GM23338 (cell line): ENCODE results near the gene CORO7. TPM values are rescaled to one million over a fixed set of nuclear protein-coding genes. Genes with fewer than 3 reads are reported as not detected.

ENCODE experiments used
- ATAC-seq: fragments of 200-7000 bp; cut with Tn5 transposase; 3 replicates; pipeline ENCODE4 v1.9.1; 2020
- DNase-seq: peaks from one replicate; pipeline ENCODE4 v3.0.0-alpha.2; 2015; ENCODE audit warnings: low spot score
- H2AFZ ChIP-seq: fragments of 200-600 bp; sonication (generic); 2 replicates; pipeline ENCODE4 v1.8.0; 2016; ENCODE audit warnings: antibody characterized with exemption, mild to moderate bottlenecking, moderate library complexity
- H3F3A ChIP-seq: fragments of 200-600 bp; sonication (generic); replicated peaks from 2 replicates; pipeline ENCODE4 v1.8.0; 2017; ENCODE audit warnings: antibody characterized with exemption, mixed run types, low read depth
- H3K27ac ChIP-seq: fragments of 200-600 bp; sonication (generic); 2 replicates; pipeline ENCODE4 v1.6.1; 2016; ENCODE audit warnings: low read depth
- H3K27me3 ChIP-seq: fragments of 200-600 bp; sonication (generic); 2 replicates; pipeline ENCODE4 v1.8.0; 2016; ENCODE audit warnings: mild to moderate bottlenecking, mixed run types, moderate library complexity; ENCODE audit not compliant: insufficient read depth
- H3K36me3 ChIP-seq: fragments of 200-600 bp; sonication (generic); 2 replicates; pipeline ENCODE4 v1.8.0; 2016; ENCODE audit warnings: mild to moderate bottlenecking; ENCODE audit not compliant: insufficient read depth
- H3K4me1 ChIP-seq: fragments of 200-600 bp; sonication (generic); 2 replicates; pipeline ENCODE4 v1.8.0; 2016; ENCODE audit warnings: mild to moderate bottlenecking, moderate library complexity; ENCODE audit not compliant: insufficient read depth
- H3K4me2 ChIP-seq: fragments of 200-600 bp; sonication (generic); 2 replicates; pipeline ENCODE4 v1.7.1; 2017; ENCODE audit warnings: mixed run types
- H3K4me3 ChIP-seq: fragments of 200-600 bp; sonication (generic); 2 replicates; pipeline ENCODE4 v1.6.1; 2016; ENCODE audit warnings: mixed run types
- H3K79me2 ChIP-seq: fragments of 200-600 bp; sonication (generic); replicated peaks from 2 replicates; pipeline ENCODE4 v1.8.0; 2017; ENCODE audit warnings: mild to moderate bottlenecking; ENCODE audit not compliant: insufficient read depth
- H3K9me2 ChIP-seq: fragments of 200-600 bp; sonication (generic); 2 replicates; pipeline ENCODE4 v1.8.0; 2017; ENCODE audit not compliant: insufficient read depth
- H4K20me1 ChIP-seq: fragments of 200-600 bp; sonication (generic); replicated peaks from 2 replicates; pipeline ENCODE4 v1.8.0; 2017; ENCODE audit warnings: mild to moderate bottlenecking; ENCODE audit not compliant: insufficient read depth
- H3K27ac Mint-ChIP-seq: 2 replicates; pipeline ENCODE4 v1.8.0; 2020; ENCODE audit warnings: inconsistent platforms, mild to moderate bottlenecking, moderate library complexity, mixed read lengths
- H3K27me3 Mint-ChIP-seq: 3 replicates; pipeline ENCODE4 v1.8.0; 2022; ENCODE audit warnings: low read depth, mild to moderate bottlenecking, moderate library complexity, mixed read lengths, inconsistent platforms; ENCODE audit not compliant: insufficient read depth, poor library complexity
- H3K36me3 Mint-ChIP-seq: 3 replicates; pipeline ENCODE4 v1.8.0; 2021; ENCODE audit warnings: low read depth, mild to moderate bottlenecking, inconsistent platforms, moderate library complexity, mixed read lengths
- H3K4me1 Mint-ChIP-seq: 3 replicates; pipeline ENCODE4 v1.8.0; 2020; ENCODE audit warnings: mild to moderate bottlenecking, inconsistent platforms, mixed read lengths
- H3K4me3 Mint-ChIP-seq: 3 replicates; pipeline ENCODE4 v1.8.0; 2021; ENCODE audit warnings: moderate library complexity, mild to moderate bottlenecking, inconsistent platforms, mixed read lengths
- H3K9me3 Mint-ChIP-seq: 3 replicates; pipeline ENCODE4 v1.8.0; 2020; ENCODE audit warnings: moderate library complexity, mild to moderate bottlenecking, inconsistent platforms, mixed read lengths
- CREB1 ChIP-seq: fragments of 250-450 bp; sonication (Bioruptor Pico); IDR thresholded peaks from 2 replicates; pipeline ENCODE4 v1.5.0; 2020; ENCODE audit warnings: low read depth, mild to moderate bottlenecking, moderate library complexity
- ETS1 ChIP-seq: IDR thresholded peaks from 2 replicates; pipeline ENCODE4 v1.6.1; 2016; ENCODE audit warnings: antibody characterized with exemption
- EZH2 ChIP-seq: fragments of 200-600 bp; sonication (generic); IDR thresholded peaks from one replicate; pipeline ENCODE4 v1.8.0; 2017; ENCODE audit warnings: antibody characterized with exemption, mild to moderate bottlenecking, low read depth; ENCODE audit not compliant: unreplicated experiment
- EZH2phosphoT487 ChIP-seq: fragments of 200-600 bp; sonication (generic); IDR thresholded peaks from one replicate; pipeline ENCODE4 v1.8.1; 2018; ENCODE audit warnings: antibody characterized with exemption; ENCODE audit not compliant: unreplicated experiment
- JUNB ChIP-seq: IDR thresholded peaks from one replicate; pipeline ENCODE4 v1.6.1; 2016; ENCODE audit warnings: antibody characterized with exemption; ENCODE audit not compliant: unreplicated experiment
- NANOG ChIP-seq: IDR thresholded peaks from 2 replicates; pipeline ENCODE4 v1.6.1; 2016; ENCODE audit warnings: antibody characterized with exemption, borderline replicate concordance
- POLR2AphosphoS5 ChIP-seq: IDR thresholded peaks from 2 replicates; pipeline ENCODE4 v1.6.1; 2016; ENCODE audit warnings: antibody characterized with exemption, low read depth
- REST ChIP-seq: IDR thresholded peaks from one replicate; pipeline ENCODE4 v1.6.1; 2018; ENCODE audit warnings: antibody characterized with exemption; ENCODE audit not compliant: unreplicated experiment
- STAT1 ChIP-seq: IDR thresholded peaks from one replicate; pipeline ENCODE4 v1.6.1; 2016; ENCODE audit warnings: antibody characterized with exemption; ENCODE audit not compliant: unreplicated experiment
- ZNF114 ChIP-seq: fragments of 250-450 bp; sonication (Bioruptor Pico); IDR thresholded peaks from 2 replicates; pipeline ENCODE4 v1.5.0; 2020; ENCODE audit warnings: mild to moderate bottlenecking, moderate library complexity
- ZNF331 ChIP-seq: fragments of 250-450 bp; sonication (Bioruptor Pico); IDR thresholded peaks from 2 replicates; pipeline ENCODE4 v1.5.0; 2020; ENCODE audit warnings: low read depth, mild to moderate bottlenecking, moderate library complexity
- ZNF462 ChIP-seq: fragments of 250-450 bp; sonication (Bioruptor Pico); IDR thresholded peaks from 2 replicates; pipeline ENCODE4 v1.5.0; 2020; ENCODE audit warnings: mild to moderate bottlenecking, moderate library complexity
- polyA plus RNA-seq: library from polyadenylated mRNA; unstranded; fragments of >200 nt; fragmentation: Nextera tagmentation; extraction: Ambion mirVana; gene quantifications from 2 replicates; pipeline ENCODE4 v1.2.1, GENCODE V29; 2016
- total RNA-seq: library from RNA; depleted of rRNA; stranded (reverse); fragments of >200 nt; shearing (Covaris generic); gene quantifications from 2 replicates; pipeline ENCODE4 v1.2.3, GENCODE V29; 2014
- TF ChIP-seq, protein P1 (sequence below), 2 experiments: fragments of 200-600 bp in 1 of 2; sonication (generic) in 1 of 2; conservative IDR thresholded peaks; 2 replicates each; pipeline versions ENCODE4 v1.5.1 to v1.6.1; 2016 to 2017; ENCODE audit warnings: antibody characterized with exemption in 2 of 2, low read depth in 2 of 2, mild to moderate bottlenecking in 2 of 2, moderate library complexity in 1 of 2

CORO7 gene
- total and polyA plus RNA-seq, 2 experiments from 2014 or later, result 14.2 to 46.4 TPM

- Histone ChIP-seq H3K4me1 (no peaks in the 10 kb centered on the region), H3K9me2 (no peaks in the 10 kb centered on the region), H3K27me3 (no peaks in the 10 kb centered on the region), H4K20me1 (peaks cover 26% of the 10 kb centered on the region), H3K4me3 (no peak overlapping the region), H3K79me2 (peaks cover 30% of the 10 kb centered on the region), H3K4me2 (no peak overlapping the region), H3F3A (peaks cover 31% of the 10 kb centered on the region; the same call in 1 of the 2 replicates), H3K36me3 (no peaks in the 10 kb centered on the region; the same call in 1 of the 2 replicates), H2AFZ (no peak overlapping the region), H3K27ac (no peak overlapping the region)
- Mint-ChIP-seq H3K4me3 (no peak overlapping the region), H3K4me1 (peaks cover 2% of the 10 kb centered on the region; the same call in 1 of the 3 replicates), H3K36me3 (peaks cover 29% of the 10 kb centered on the region), H3K27me3 (peaks cover 34% of the 10 kb centered on the region), H3K9me3 (peaks cover 17% of the 10 kb centered on the region), H3K27ac (no peak overlapping the region)
- DNase-seq (no peak), ATAC-seq (no peak)
- TF ChIP-seq ZNF462 (CRISPR knock-in tag), result no peak
- no peak for TF ChIP-seq JUNB
- no peak for TF ChIP-seq STAT1
- TF ChIP-seq CREB1 (CRISPR knock-in tag), result no peak
- no peak for TF ChIP-seq ZNF114
- TF ChIP-seq POLR2AphosphoS5, result no peak
- no peak for TF ChIP-seq REST
- TF ChIP-seq EZH2, result no peak
- TF ChIP-seq EZH2phosphoT487, result no peak
- no peak for TF ChIP-seq NANOG
- TF ChIP-seq ZNF331, result no peak
- TF ChIP-seq ETS1, result no peak
- TF ChIP-seq, protein P1, sequence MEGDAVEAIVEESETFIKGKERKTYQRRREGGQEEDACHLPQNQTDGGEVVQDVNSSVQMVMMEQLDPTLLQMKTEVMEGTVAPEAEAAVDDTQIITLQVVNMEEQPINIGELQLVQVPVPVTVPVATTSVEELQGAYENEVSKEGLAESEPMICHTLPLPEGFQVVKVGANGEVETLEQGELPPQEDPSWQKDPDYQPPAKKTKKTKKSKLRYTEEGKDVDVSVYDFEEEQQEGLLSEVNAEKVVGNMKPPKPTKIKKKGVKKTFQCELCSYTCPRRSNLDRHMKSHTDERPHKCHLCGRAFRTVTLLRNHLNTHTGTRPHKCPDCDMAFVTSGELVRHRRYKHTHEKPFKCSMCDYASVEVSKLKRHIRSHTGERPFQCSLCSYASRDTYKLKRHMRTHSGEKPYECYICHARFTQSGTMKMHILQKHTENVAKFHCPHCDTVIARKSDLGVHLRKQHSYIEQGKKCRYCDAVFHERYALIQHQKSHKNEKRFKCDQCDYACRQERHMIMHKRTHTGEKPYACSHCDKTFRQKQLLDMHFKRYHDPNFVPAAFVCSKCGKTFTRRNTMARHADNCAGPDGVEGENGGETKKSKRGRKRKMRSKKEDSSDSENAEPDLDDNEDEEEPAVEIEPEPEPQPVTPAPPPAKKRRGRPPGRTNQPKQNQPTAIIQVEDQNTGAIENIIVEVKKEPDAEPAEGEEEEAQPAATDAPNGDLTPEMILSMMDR (conservative IDR thresholded peaks at IDR 0.05; ENCODE audit: low read depth in 2 of 2), result no peak
Observed at GRCh38 chr16:4340443-4340842, 76.0 kb downstream of the CORO7 start.
